Astrocyte of the cerebellum (primary cell): ENCODE results near the gene CMPK2.

Experiments
- DNase-seq: peaks from one replicate; pipeline ENCODE4 v3.0.0-alpha.2; 2011; ENCODE audit warnings: low read depth
- H3K4me3 ChIP-seq: 2 replicates; pipeline ENCODE4 v1.5.1; 2011; ENCODE audit warnings: mild to moderate bottlenecking, low read depth, low read length, moderate library complexity
- CTCF ChIP-seq: IDR thresholded peaks from 2 replicates; pipeline ENCODE4 v1.5.1; 2012; ENCODE audit warnings: low read length, low read depth, moderate library complexity, mild to moderate bottlenecking; ENCODE audit errors: missing control alignments
- in situ Hi-C: cut with HindIII; loops from 2 replicates; pipeline ENCODE4 v1.10.0; 2017; ENCODE audit warnings: low sequenced_read_pairs

Gene CMPK2

GRCh38 chr2:6881516-6881915 lies 15.8 kb upstream of the CMPK2 start:
- no peak for TF ChIP-seq CTCF
- H3K4me3 ChIP-seq: no peak overlapping the region
- no peak for DNase-seq
- in situ Hi-C loops: no loop called here

GRCh38 chr2:6881046-6881445 lies 15.3 kb upstream of the CMPK2 start:
- H3K4me3 ChIP-seq: no peak overlapping the region
- no peak for DNase-seq
- in situ Hi-C loops: no loop called here
- no peak for TF ChIP-seq CTCF

GRCh38 chr2:6880200-6880733 lies 14.6 kb upstream of the CMPK2 start:
- no peak for TF ChIP-seq CTCF
- H3K4me3 ChIP-seq: no peak overlapping the region
- DNase-seq: no peak
- in situ Hi-C loops: no loop called here

- H3K4me3 ChIP-seq: no peak overlapping the region
- TF ChIP-seq CTCF: no peak
- no peak for DNase-seq
- in situ Hi-C loops: no loop called here
These were observed 13.3 kb upstream of the CMPK2 start for GRCh38 chr2:6879011-6879410.

- no peak for TF ChIP-seq CTCF
- DNase-seq: no peak
- H3K4me3 ChIP-seq: no peak overlapping the region
- in situ Hi-C loops: no loop called here
These were observed 12.8 kb upstream of the CMPK2 start for GRCh38 chr2:6878549-6878948.

GRCh38 chr2:6877402-6878304 lies 11.9 kb upstream of the CMPK2 start, which contains the start of gene RSAD2:
TSS of gene RSAD2 (plus strand) at chr2:6877777. CDS start at chr2:6877801, 24 bp downstream.
- DNase-seq: peak; percentile 48
- H3K4me3 ChIP-seq: peak within 1 kb of the TSS; percentile 39
- peak; percentile 10 for TF ChIP-seq CTCF
- in situ Hi-C loops: no loop called here
